Smooth muscle cell (in vitro differentiated cells): ENCODE data around the gene SERPING1. TPM values are rescaled to one million over a fixed set of nuclear protein-coding genes. Genes with fewer than 3 reads are reported as not detected.

Experiments
- DNase-seq: peaks from one replicate; lab custom pipeline; 2025; ENCODE audit not compliant: unreplicated experiment; lab: John Stamatoyannopoulos, UW
- H2AFZ ChIP-seq: fragments of 200-600 bp; sonication (generic); 2 replicates; pipeline ENCODE4 v1.6.0; 2016; ENCODE audit warnings: antibody characterized with exemption, low read depth, mild to moderate bottlenecking
- H3F3A ChIP-seq: fragments of 200-600 bp; sonication (generic); 2 replicates; pipeline ENCODE4 v1.6.0; 2017; ENCODE audit warnings: antibody characterized with exemption, low read depth
- H3K27ac ChIP-seq: fragments of 200-600 bp; sonication (generic); 2 replicates; pipeline ENCODE4 v1.5.1; 2016; ENCODE audit warnings: low read depth, mild to moderate bottlenecking
- H3K27me3 ChIP-seq: fragments of 200-600 bp; sonication (generic); 2 replicates; pipeline ENCODE4 v1.6.1; 2016; ENCODE audit warnings: low read depth, mild to moderate bottlenecking
- H3K36me3 ChIP-seq: fragments of 200-600 bp; sonication (generic); 2 replicates; pipeline ENCODE4 v1.5.1; 2016; ENCODE audit warnings: low read depth
- H3K4me1 ChIP-seq: fragments of 200-600 bp; sonication (generic); 2 replicates; pipeline ENCODE4 v1.5.1; 2016; ENCODE audit warnings: low read depth
- H3K4me2 ChIP-seq: fragments of 200-600 bp; sonication (generic); 2 replicates; pipeline ENCODE4 v1.6.0; 2016; ENCODE audit warnings: mild to moderate bottlenecking
- H3K4me3 ChIP-seq: fragments of 200-600 bp; sonication (generic); 2 replicates; pipeline ENCODE4 v1.5.1; 2016; ENCODE audit warnings: mild to moderate bottlenecking
- H3K79me2 ChIP-seq: fragments of 200-600 bp; sonication (generic); 2 replicates; pipeline ENCODE4 v1.6.0; 2016; ENCODE audit warnings: low read depth, mild to moderate bottlenecking
- H3K9ac ChIP-seq: fragments of 200-600 bp; sonication (generic); 2 replicates; pipeline ENCODE4 v1.6.0; 2016; ENCODE audit warnings: low read depth
- H3K9me3 ChIP-seq: fragments of 200-600 bp; sonication (generic); replicated peaks from 2 replicates; pipeline ENCODE4 v1.5.1; 2016; ENCODE audit warnings: low read depth
- H4K20me1 ChIP-seq: fragments of 200-600 bp; sonication (generic); 2 replicates; pipeline ENCODE4 v1.6.0; 2016; ENCODE audit warnings: low read depth
- CTCF ChIP-seq: fragments of 200-600 bp; sonication (generic); IDR thresholded peaks from 2 replicates; pipeline ENCODE4 v1.5.1; 2017; ENCODE audit warnings: borderline replicate concordance, mild to moderate bottlenecking, antibody characterized with exemption; ENCODE audit not compliant: insufficient read depth, poor library complexity, severe bottlenecking
- WGBS: methylation state at CpG from one replicate; pipeline ENCODE4 v1.1.7; 2016; ENCODE audit warnings: low lambda C conversion rate; 5-methylcytosine and 5-hydroxymethylcytosine counted together
- polyA plus RNA-seq: library from polyadenylated mRNA; unstranded; fragments of >200 nt; fragmentation: Nextera tagmentation; extraction: Ambion mirVana; gene quantifications from 2 replicates; pipeline ENCODE4 v1.2.1, GENCODE V29; 2016
- total RNA-seq: library from RNA; depleted of rRNA; stranded (reverse); fragments of >200 nt; gene quantifications from 2 replicates; pipeline ENCODE4 v1.2.3, GENCODE V29; 2014

The SERPING1 gene
- total and polyA plus RNA-seq, 2 experiments from 2014 or later, result 47.8 to 95.8 TPM

- no peaks in the 10 kb centered on the region for H3K79me2 ChIP-seq
- H3K9ac ChIP-seq, result no peak overlapping the region
- DNase-seq, result no peak
- H3K9me3 ChIP-seq, result no peaks in the 10 kb centered on the region
- no peaks in the 10 kb centered on the region for H3F3A ChIP-seq
- no peak overlapping the region for H3K27ac ChIP-seq
- H3K36me3 ChIP-seq, result no peaks in the 10 kb centered on the region
- peak overlapping the region; percentile 89 for H3K4me2 ChIP-seq
- peaks cover 28% of the 10 kb centered on the region for H3K4me1 ChIP-seq
- no peaks in the 10 kb centered on the region for H3K27me3 ChIP-seq
- 77% methylated on average over 5 of the region's 5 CpGs for WGBS
- no peak for TF ChIP-seq CTCF
- H4K20me1 ChIP-seq, result no peaks in the 10 kb centered on the region
- H2AFZ ChIP-seq, result peak overlapping the region; percentile 85
- H3K4me3 ChIP-seq, result peak overlapping the region; percentile 73
These were observed 1.3 kb downstream of the SERPING1 start for GRCh38 chr11:57598831-57599155.

- Histone ChIP-seq H3K4me2 (peak overlapping the region; percentile 89), H3K79me2 (no peaks in the 10 kb centered on the region), H4K20me1 (no peaks in the 10 kb centered on the region), H2AFZ (no peak overlapping the region), H3K4me1 (peaks cover 28% of the 10 kb centered on the region), H3K36me3 (no peaks in the 10 kb centered on the region), H3K9me3 (no peaks in the 10 kb centered on the region), H3F3A (no peaks in the 10 kb centered on the region), H3K4me3 (peak overlapping the region; percentile 73), H3K27me3 (no peaks in the 10 kb centered on the region), H3K9ac (no peak overlapping the region), H3K27ac (no peak overlapping the region)
- no peak for DNase-seq
- 52% methylated on average over 2 of the region's 2 CpGs for WGBS
- TF ChIP-seq CTCF, result no peak
These were observed 1.9 kb downstream of the SERPING1 start for GRCh38 chr11:57599381-57599780.

GRCh38 chr11:57601297-57601696 lies 3.8 kb downstream of the SERPING1 start:
- no peaks in the 10 kb centered on the region for H4K20me1 ChIP-seq
- H3F3A ChIP-seq, result no peaks in the 10 kb centered on the region
- H3K9me3 ChIP-seq, result no peaks in the 10 kb centered on the region
- no peaks in the 10 kb centered on the region for H3K36me3 ChIP-seq
- WGBS, result 85% methylated on average over 3 of the region's 3 CpGs
- no peak for TF ChIP-seq CTCF
- no peaks in the 10 kb centered on the region for H3K79me2 ChIP-seq
- no peak overlapping the region for H2AFZ ChIP-seq
- no peaks in the 10 kb centered on the region for H3K27me3 ChIP-seq
- no peak overlapping the region for H3K4me3 ChIP-seq
- H3K9ac ChIP-seq, result no peak overlapping the region
- no peak overlapping the region for H3K27ac ChIP-seq
- H3K4me1 ChIP-seq, result peaks cover 28% of the 10 kb centered on the region
- no peak for DNase-seq
- no peak overlapping the region for H3K4me2 ChIP-seq

- no peaks in the 10 kb centered on the region for H3F3A ChIP-seq
- no peak overlapping the region for H3K27ac ChIP-seq
- no peaks in the 10 kb centered on the region for H4K20me1 ChIP-seq
- no peaks in the 10 kb centered on the region for H3K36me3 ChIP-seq
- H3K4me3 ChIP-seq, result no peak overlapping the region
- no peaks in the 10 kb centered on the region for H3K79me2 ChIP-seq
- no peak overlapping the region for H3K4me2 ChIP-seq
- TF ChIP-seq CTCF, result no peak
- no peak overlapping the region for H3K9ac ChIP-seq
- DNase-seq, result no peak
- 79% methylated on average over 8 of the region's 8 CpGs for WGBS
- H3K27me3 ChIP-seq, result no peaks in the 10 kb centered on the region
- peaks cover under 1% of the 10 kb centered on the region for H3K4me1 ChIP-seq
- no peaks in the 10 kb centered on the region for H3K9me3 ChIP-seq
- H2AFZ ChIP-seq, result no peak overlapping the region
These were observed 7.0 kb downstream of the SERPING1 start for GRCh38 chr11:57604296-57605027.
